Right cardiac atrium (tissue), 5 donors: ENCODE measurements around the gene SLC35E1. TPM values are rescaled to one million over a fixed set of nuclear protein-coding genes. Genes with fewer than 3 reads are reported as not detected.
A peak's percentile ranks its signal among the peaks of the same experiment; 100 is the strongest.
"Not testable (repeated sequence)": the region's sequence is repeated elsewhere in the genome, so short reads cannot be mapped to it uniquely, and the experiment has no call there.

Source experiments
- ATAC-seq, 2 donors: fragments of 200-7000 bp; cut with Tn5 transposase; one replicate each; pipeline versions ENCODE4 v1.8.0 to v1.9.1; 2020; ENCODE audit warnings: moderate library complexity in 2 of 2, mild to moderate bottlenecking in 1 of 2
- DNase-seq, 3 donors: peaks; one replicate each; pipeline ENCODE4 v3.0.0-alpha.2; 2020
- H3K27ac ChIP-seq: one replicate; pipeline ENCODE4 v1.5.1; 2013; ENCODE audit warnings: mild to moderate bottlenecking, low read length, control low read depth, moderate library complexity
- H3K27me3 ChIP-seq: one replicate; pipeline ENCODE4 v1.6.1; 2013; ENCODE audit not compliant: control insufficient read depth, insufficient read depth
- H3K4me1 ChIP-seq: one replicate; pipeline ENCODE4 v1.6.1; 2013; ENCODE audit warnings: low read length; ENCODE audit not compliant: control insufficient read depth, insufficient read depth
- H3K4me3 ChIP-seq: one replicate; pipeline ENCODE4 v1.5.1; 2013; ENCODE audit warnings: low read length, control low read depth
- H3K9me3 ChIP-seq: one replicate; pipeline ENCODE4 v1.6.1; 2013; ENCODE audit warnings: low read length; ENCODE audit not compliant: control insufficient read depth
- WGBS: extraction: QIAGEN DNeasy Blood & Tissue Kit; methylation state at CpG from one replicate; pipeline ENCODE4 v1.1.7; 2013; 5-methylcytosine and 5-hydroxymethylcytosine counted together
- intact Hi-C, 4 donors: fragments of 100-400 bp; cut with DNase I; formaldehyde crosslinking; loops; one replicate each; pipeline versions ENCODE4 v1.11.0 to v1.14.0; 2022 to 2023
- polyA plus RNA-seq: library from polyadenylated mRNA; stranded (reverse); fragments of 200-250 nt; gene quantifications from one replicate; pipeline ENCODE4 v1.2.3, GENCODE V29; 2013
- total RNA-seq, 4 donors: library from RNA; stranded (reverse); fragmentation: NEBNext Ultra II Directional; extraction: Animal tissue kit (Norgen Biotek cat#: 25700); gene quantifications; one replicate each; pipeline ENCODE4 v1.2.1, GENCODE V29; 2021
- donor health status: healthy with polysubstance abuse.
- donor health status: DM: no; HTN: yes; CAD: no.
- donor health status: DM: no; HTN: no; CAD: no.
- donor health status: DM: no; HTN: yes; CAD: no; lungs with severe emphysema.
- donor health status: DM: yes; HTN: yes; CAD: no.

Gene SLC35E1
- total and polyA plus RNA-seq, 5 donors, result 21.0 to 26.6 (median 25.5) TPM

- DNase-seq, H3K9me3 ChIP-seq, H3K4me1 ChIP-seq, H3K27me3 ChIP-seq, H3K4me3 ChIP-seq, ATAC-seq, intact Hi-C loops, H3K27ac ChIP-seq: not testable (repeated sequence)
- 87% methylated on average over 11 of the region's 11 CpGs for WGBS
These were observed 66.1 kb downstream of the SLC35E1 start for GRCh38 chr19:16506161-16506560.

DNA sequence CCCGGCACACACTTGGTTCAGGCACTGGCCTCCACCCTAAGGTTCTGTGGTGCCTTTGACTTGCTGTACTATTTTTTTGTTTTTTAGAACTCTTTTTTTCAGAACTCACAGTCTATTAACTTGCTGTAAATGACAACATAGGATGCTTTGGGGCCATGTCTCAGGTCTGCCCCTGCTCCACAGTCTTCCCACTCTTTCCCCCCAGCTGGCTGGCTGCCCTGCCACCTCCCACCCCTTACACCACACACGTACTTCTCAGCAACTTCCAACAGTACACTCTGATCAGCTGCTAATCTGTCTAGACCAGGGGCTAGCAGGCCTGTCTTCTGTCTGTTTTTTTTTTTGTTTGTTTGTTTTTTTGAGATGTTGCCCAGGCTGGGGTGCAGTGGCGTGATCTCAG is 67.9 kb downstream of the SLC35E1 start:
- no peaks in the 10 kb centered on the region for H3K4me1 ChIP-seq
- intact Hi-C loops, result no loop called here
- ATAC-seq (peak in 1 of 2 donors; percentile 20), DNase-seq (no peak)
- H3K27me3 ChIP-seq, result no peaks in the 10 kb centered on the region
- WGBS, result 81% methylated on average over 3 of the region's 3 CpGs
- no peak overlapping the region for H3K4me3 ChIP-seq
- no peak overlapping the region for H3K27ac ChIP-seq
- H3K9me3 ChIP-seq, result no peaks in the 10 kb centered on the region

Other genes with a start within 250 kb of the SLC35E1 start
- 10 to 100 TPM; 53.3 to 73.5 (median 68.1) TPM for gene KLF2, start 247.6 kb downstream of the SLC35E1 start, total RNA-seq
- 30.9 TPM for gene KLF2, start 247.6 kb downstream of the SLC35E1 start, polyA plus RNA-seq
- gene EPS15L1, start 100.4 kb downstream of the SLC35E1 start, total RNA-seq, result 10 to 100 TPM; 64.6 to 88.9 (median 83.0) TPM
- 52.9 TPM for gene EPS15L1, start 100.4 kb downstream of the SLC35E1 start, polyA plus RNA-seq
- gene CALR3, start 76.2 kb downstream of the SLC35E1 start, total RNA-seq, result not detected
- gene CALR3, start 76.2 kb downstream of the SLC35E1 start, polyA plus RNA-seq, result not detected
- 1 to 10 TPM; 3.4 to 4.2 (median 4.0) TPM for gene C19orf44, start 76.0 kb downstream of the SLC35E1 start, total RNA-seq
- gene C19orf44, start 76.0 kb downstream of the SLC35E1 start, polyA plus RNA-seq, result 3.3 TPM
- gene CHERP, start 30.0 kb downstream of the SLC35E1 start, total RNA-seq, result 10 to 100 TPM; 20.7 to 25.8 (median 20.9) TPM
- gene CHERP, start 30.0 kb downstream of the SLC35E1 start, polyA plus RNA-seq, result 15.6 TPM
- gene MED26, start 55.8 kb upstream of the SLC35E1 start, total RNA-seq, result 1 to 10 TPM; 5.3 to 6.1 (median 5.6) TPM
- 4.5 TPM for gene MED26, start 55.8 kb upstream of the SLC35E1 start, polyA plus RNA-seq
- 10 to 100 TPM; 42.7 to 54.3 (median 45.9) TPM for gene SMIM7, start 87.7 kb upstream of the SLC35E1 start, total RNA-seq
- 62.6 TPM for gene SMIM7, start 87.7 kb upstream of the SLC35E1 start, polyA plus RNA-seq
- 10 to 100 TPM in 3 of 4 donors, 1 to 10 TPM in 1; 6.8 to 17.0 (median 14.0) TPM for gene TMEM38A, start 88.7 kb upstream of the SLC35E1 start, total RNA-seq
- gene TMEM38A, start 88.7 kb upstream of the SLC35E1 start, polyA plus RNA-seq, result 13.5 TPM
- gene NWD1, start 147.4 kb upstream of the SLC35E1 start, total RNA-seq, result under 1 TPM in 2 of 4 donors, not detected in 2; 0.03 to 0.08 TPM
- gene NWD1, start 147.4 kb upstream of the SLC35E1 start, polyA plus RNA-seq, result 0.02 TPM